Hindlimb muscle (tissue), 1 donor: ENCODE results near the gene FBXL7. TPM values are rescaled to one million over a fixed set of nuclear protein-coding genes. Genes with fewer than 3 reads are reported as not detected.

Experiments used
- DNase-seq: peaks from one replicate; pipeline ENCODE4 v3.0.0-alpha.2; 2013
- polyA plus RNA-seq: library from polyadenylated mRNA; unstranded; fragments of 120-200 nt; gene quantifications from one replicate; pipeline ENCODE4 v1.2.1, GENCODE V29; 2013; ENCODE audit not compliant: insufficient read length

FBXL7 gene
- polyA plus RNA-seq, 1 donor = 23.7 TPM

DNA sequence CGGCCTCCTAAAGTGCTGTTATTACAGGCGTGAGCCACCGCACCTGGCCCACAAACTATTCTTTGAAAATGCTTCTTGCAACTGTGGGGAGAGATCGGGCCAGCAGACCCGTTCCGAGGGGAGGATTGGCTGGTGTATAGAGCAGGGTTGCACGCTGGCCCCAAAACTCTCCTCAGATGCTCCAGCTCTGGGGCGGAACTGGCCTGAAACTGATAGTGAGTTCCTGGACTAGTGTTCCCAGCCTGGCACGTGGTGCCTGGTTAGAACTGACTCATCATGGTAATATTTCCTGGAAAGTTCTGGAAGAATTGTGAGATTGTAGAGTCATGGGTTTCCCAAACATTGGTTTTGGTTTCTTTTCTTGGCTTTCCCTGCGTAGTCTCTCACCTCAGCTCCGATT is 120.5 kb downstream of the FBXL7 start:
- no peak for DNase-seq

DNA sequence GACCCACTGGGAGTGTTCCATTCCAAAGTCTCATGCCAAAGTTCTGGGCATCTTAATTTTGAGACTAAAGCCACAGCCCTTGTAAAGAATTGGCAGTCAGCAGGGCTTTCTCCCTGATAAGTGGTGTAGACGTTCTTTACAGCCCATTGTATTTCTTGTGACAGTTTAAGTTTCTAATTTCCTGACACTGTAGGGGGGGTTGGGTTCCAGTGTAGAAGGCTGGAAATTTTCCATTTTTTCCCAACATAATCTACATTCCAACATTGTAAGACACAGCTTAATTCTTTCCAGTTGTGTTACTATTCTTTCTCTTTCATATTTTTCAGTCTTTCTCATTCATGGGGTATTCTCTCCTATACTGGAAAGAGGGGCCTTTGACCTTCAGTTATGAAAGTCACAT is 121.1 kb downstream of the FBXL7 start:
- DNase-seq = no peak

DNA sequence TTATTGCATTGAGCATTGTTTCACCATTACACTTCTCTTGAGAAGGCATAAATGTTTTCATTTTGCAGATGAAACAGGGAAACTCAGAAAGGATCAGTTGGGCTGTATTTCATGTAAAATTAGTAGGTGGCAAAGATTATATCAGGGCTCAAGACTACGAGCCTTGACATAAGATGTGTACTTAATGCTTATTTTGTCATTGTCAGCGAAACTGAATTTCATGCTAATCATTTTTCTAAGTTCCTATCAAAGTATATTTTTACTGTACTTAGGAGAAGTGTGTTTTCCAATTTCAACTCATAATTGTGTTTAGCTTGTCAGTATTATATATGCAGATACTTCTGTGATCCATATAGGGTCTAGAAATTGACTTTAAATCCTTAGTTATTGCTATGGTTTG is 123.8 kb downstream of the FBXL7 start:
- DNase-seq = no peak

DNA sequence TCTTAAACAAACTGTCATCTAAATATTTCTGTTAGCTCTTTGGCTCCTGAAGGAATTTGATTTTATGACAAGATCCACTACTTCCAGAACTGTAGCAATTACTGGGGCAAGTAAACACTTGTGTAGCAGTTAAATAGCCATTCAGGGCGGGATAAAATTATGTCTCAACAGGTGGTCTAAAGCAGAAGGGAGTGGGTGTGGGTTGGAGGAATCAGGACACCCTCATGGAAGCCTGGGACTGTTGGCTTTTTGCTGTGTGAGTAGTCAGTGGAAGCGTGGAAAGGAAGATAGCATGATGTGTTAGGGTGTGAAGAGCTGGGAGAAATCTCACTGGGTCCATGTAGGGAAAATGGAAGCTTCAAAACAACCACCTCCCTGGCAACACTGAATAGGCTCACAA is 127.1 kb downstream of the FBXL7 start:
- DNase-seq = no peak

DNA sequence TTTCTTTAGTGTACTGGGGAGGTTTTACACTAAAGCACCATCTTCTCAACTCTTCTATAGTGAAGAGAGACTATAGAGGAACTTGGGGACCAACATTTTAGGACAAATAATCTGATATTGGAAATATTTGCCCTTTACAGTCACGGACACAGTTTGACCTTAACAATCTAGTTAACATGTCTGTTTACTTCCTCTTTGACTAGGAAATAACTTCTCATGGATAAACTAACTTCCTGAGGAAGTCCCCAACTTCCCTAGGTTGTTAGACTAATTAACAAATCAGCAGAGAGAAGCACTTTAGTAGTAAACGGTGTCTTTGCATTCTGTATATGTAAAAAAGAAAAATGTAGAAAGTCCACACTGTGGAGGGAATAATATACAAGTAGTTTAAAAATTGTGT is 127.7 kb downstream of the FBXL7 start:
- no peak for DNase-seq

DNA sequence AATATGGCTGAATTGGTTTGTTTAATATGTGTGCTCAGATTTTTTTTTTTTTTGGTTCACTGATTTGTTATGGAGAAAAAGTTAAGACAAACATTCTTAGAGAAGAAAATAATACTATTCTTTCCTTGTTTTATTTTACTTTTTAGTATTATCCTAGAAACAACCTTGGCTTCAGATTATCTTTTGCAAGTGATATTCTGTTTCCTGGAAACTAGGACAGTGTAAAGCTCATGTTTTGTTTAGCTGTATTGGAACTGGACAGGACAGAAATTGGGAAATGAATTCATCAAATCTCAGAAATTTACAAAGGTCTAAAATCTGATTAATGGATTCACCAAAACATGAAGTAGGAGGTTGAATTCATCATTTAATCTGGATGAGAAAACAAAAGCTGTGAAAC is 130.5 kb downstream of the FBXL7 start:
- DNase-seq = no peak

DNA sequence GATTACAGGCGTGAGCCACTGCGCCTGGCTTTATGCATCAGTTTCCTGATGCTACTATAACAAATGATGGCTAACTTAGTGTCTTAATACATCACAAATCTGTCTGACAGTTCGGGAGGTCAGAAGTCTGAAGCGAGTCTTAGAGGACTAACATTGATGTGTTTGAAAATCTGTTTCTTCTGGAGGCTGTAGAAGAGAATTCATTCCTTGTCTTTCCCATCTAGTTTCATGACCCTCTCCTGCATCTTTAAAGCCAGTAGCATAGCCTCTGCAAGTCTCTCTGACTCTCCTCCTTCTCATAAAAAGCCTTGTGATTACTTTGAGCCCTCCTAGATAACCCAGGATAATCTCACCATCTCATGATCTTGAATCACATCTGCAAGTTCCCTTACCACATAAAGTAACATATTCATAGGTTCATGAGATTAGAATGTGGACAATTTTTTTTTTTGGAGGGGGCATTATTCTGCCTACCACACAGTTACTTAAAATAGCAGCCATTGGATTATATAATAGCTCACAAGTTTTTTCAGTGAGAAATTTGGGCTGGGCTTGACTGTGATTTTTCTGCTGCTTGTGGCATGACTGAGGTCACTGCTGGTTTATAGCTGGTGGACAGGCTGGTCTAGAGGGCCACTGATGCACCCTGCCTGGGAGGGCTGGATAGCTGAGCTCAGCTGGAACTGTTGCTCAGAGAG is 134.8 kb downstream of the FBXL7 start:
- DNase-seq = no peak

DNA sequence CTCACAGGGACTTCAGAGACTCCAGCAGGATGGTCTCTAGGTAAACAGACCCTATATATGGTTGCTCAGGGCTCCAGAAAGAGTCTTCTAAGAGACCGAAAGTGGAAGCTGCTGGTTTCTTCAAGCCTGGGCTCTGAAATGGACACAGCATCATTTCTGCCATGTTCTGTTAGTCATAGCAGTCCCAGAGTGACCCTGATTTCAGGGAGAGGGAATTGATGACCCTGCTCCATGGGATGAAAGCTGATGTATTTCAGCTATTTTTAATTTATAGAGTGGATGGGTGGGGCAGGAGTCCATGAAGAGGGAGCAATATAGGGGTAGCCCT is 135.3 kb downstream of the FBXL7 start:
- DNase-seq = no peak

DNA sequence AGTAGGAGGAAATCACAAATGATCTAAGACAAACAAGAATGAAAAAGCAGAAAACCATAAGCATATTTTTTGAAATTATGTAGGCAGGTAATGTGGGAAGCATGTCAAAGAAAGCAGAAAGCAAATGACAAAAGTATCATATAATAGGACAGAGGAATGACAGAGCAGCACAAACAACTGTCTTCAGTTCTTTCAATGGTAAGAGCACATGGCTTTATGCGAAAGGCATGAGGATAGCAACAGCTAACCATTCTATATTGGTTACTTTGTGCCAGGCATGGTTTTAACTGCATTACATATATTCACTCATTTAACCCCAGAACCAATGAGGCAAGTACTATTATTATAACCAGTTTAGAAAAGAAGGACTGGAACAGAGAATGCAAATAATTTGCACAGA is 137.4 kb downstream of the FBXL7 start:
- DNase-seq = no peak

DNA sequence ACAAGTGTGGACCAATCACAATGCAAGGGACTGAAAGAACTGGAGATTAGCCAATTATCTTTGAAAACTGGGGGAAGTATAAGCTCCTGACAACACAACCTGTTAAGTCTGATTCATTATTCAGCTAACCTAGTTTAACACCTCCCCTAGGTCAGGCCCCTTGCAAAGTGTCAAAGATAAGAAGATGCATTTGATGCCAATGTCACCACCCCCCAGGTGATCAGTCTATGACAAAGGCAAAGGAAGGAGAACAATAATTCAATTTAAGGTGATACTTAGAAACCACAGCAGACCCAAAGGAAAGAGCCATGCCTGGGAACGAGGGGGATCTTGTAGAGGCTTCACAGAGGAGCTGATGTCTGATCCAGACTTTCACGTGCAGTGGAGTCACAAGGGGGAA is 137.9 kb downstream of the FBXL7 start:
- DNase-seq = no peak

DNA sequence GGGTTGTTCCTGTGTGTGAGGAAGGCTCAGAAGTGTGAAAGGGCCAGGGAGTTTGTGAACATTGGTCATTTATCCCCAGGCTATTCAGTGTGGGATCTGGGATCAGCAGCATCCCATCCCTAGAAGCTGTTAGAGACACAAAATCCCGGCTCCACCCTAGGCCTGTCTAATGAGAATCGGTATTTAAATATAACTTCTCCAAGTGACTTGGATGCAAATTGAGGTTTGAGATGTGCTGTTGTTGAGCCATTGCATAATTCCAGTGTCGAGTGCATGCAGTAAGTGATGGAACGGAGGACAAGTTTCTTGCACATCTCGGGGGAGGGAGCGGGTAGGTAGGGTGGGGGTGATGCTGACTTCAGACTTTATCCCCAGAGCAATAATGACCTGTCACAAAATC is 138.3 kb downstream of the FBXL7 start:
- DNase-seq = no peak

DNA sequence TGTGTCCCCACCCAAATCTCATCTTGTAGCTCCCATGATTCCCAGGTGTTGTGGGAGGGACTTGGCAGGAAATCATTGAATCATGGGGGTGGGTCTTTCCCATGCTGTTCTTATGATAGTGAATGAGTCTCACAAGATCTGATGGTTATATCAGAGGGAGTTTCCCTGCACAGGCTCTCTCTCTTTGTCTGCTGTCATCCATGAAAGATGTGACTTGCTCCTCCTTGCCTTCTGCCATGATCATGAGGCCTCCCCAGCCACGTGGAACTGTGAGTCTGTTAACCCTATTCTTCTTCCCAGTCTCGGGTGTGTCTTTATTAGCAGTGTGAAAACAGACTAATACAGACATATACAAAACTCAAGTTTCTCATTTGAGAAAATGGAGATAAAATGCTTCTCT is 139.3 kb downstream of the FBXL7 start:
- DNase-seq = no peak

DNA sequence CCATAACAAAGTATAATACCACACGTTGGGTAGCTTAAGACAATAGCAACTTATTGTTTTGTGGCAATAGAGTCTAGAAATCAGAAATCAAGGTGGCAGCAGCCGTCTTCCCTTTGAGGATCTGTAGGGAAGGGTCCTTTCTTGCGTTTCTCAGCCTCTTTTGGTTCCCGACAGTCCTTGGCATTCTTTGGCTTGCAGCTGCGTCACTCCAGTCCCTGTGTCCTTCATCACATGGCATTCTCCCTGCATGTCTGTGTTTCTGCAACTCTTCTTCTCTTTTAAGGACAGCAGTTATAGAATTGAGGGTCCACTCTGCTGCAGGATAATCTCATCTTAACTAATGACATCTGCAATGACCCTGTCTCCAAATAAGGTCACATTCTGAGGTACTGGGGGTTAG is 140.1 kb downstream of the FBXL7 start:
- DNase-seq = no peak

DNA sequence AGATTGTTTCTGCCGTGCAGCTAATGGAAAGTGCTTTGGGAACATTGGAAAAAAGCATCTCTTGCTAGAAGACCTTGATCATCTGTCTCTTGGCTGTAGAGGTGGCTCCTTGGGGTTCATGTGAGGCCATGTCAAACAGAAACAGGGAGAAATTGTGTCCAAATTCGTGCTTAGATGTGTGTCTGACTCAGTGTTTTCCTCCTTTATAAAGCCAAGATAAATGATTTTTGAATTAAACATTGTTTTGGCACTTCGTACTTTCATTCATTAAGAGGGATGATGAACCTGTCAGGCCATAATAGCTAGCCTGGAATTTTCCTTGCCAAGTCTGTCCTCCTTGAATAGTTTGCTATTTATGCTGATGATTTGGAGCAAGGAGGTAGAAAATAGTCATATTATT is 143.8 kb downstream of the FBXL7 start:
- no peak for DNase-seq

DNA sequence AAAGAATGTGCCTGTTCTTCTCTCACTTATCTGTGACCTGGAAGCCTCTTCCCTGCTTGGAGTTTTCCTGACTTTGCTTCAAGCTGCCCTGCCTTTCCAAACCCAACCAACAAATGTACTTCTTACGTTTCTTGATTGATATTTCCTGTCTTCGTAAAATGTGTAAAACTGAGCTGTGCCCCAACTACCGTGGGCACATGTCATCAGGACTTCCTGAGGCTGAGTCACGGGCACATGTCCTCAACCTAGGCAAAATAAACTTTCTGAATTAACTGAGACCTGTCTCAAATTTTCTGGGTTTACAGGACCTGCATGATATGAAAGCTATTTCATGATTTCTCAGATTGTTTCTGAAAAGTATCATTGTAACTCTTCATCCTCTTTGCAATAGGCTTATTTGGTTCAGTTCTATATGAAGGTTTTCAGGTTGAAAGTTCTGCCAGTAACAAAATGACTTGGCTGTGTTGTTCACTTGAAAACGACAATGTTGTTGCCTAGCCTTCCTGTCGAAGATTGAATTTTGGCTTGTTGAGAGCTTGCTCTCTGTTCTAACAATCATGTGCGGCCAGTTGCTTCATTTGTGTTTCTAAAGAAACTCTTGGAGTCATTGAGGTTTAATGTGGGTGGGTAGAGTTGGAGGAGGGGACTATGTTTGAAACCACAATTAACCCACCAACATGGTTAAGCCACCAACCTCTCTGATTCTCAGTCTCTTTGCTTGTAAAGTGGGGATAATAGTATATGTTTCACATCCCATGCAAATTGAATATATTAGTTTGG is 145.6 kb downstream of the FBXL7 start:
- no peak for DNase-seq

DNA sequence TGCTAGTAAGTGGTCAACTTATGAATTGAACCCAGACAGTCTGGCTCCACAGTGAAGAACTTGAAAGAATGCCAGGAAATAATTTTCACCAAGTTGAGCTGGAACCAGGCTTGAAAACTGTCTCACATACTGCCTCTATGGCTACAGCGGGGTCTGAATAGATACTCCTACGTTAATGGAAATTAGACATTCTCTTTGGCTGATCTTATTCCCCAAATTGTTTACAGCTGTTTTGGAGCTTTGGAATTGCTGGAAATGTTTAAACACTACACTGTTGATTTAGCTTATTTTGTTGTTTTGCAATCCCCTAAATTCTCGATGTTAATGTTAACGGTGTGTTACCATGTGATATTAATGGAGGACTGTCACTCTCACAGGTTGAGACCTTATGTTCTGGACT is 146.4 kb downstream of the FBXL7 start:
- DNase-seq = peak; percentile 45

DNA sequence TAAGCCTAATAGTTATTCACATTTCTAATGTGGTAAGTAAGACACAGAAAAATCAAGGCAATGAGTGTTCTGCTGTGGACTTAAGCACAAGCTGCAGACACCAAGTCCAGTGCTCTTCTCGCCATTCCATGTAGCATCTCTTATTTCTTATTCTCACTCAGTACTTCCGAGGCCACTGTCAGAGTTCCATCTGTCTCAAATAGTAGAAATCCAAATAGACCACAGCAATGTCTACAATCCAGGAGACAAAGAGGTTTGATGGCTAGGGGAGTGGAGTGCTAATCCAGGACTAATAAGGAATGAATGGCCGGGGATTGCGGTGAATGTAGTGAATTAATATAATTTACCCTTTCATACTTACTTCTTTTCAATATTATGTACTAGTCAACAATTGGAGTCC is 147.3 kb downstream of the FBXL7 start:
- no peak for DNase-seq

DNA sequence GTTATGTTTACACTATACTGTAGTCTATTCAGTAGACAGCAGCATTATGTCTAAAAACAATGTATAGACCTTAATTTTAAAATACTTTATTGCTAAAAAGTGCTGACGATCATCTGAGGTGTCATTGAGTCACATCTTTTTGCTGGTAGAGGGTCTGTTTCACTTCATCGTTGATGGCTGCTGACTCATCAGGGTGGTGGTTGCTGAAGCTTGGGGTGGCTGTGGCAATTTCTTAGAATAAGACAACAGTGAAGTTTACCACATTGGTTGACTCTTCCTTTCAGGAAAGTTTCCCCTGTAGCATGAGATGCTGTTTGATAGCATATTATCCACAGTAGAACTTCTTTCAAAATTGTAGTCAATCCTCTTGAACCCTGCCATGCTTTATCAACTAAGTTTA is 150.3 kb downstream of the FBXL7 start:
- DNase-seq = no peak

DNA sequence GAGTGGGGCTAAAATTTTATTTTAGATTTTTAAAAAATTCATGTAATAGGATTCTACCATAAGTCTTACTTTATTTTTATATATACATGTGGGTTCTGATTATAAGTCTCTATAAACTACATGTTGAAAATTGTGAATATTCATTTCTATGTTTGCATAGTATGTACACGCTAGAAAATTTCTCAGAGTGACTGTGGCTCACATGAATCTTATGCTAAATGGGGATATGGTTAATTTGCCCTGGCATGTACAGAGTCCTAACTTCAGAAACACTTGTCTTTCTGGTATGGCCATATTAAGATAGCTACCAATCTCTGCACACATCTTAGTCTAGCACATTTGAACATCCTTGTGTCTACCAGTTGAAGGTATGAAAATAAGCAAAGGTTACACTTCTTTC is 154.8 kb downstream of the FBXL7 start:
- DNase-seq = no peak

DNA sequence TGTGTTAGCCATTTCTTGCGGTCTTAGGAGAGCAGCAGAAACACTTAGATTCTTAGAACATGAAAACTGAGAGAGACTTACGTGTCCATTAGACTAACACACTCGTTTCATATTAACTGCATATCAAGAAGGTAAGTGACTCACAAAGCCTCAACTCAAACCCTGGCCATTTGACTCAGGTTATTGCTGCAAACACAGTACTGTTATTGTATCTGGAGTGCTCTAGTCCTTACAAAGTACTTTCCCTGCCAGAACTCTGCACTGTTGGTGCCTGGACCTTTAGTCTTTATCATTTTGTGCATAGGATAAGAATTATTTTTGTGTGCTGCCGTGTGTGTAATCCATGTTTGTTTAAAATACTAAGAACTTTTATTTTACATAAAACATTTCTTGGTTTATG is 155.7 kb downstream of the FBXL7 start:
- DNase-seq = no peak

DNA sequence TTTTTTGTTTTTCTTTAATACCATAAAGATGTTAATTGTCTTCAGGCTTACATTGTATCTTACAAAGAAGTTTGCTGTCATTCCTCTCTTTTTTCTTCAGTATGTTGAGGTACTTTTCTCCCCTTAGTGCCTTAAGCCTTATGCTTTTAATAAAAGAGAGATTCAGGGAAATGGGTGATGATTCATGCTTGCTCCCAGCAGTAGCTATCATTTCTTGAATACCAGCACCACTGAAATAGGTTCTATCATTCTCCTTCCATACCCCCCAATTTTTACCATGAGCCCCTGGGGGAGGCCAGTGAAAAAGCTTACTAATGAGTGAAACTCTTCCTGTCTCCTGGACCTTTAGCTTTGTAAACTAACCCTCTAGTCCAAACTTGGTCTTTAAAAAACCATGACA is 165.0 kb downstream of the FBXL7 start:
- DNase-seq = no peak

DNA sequence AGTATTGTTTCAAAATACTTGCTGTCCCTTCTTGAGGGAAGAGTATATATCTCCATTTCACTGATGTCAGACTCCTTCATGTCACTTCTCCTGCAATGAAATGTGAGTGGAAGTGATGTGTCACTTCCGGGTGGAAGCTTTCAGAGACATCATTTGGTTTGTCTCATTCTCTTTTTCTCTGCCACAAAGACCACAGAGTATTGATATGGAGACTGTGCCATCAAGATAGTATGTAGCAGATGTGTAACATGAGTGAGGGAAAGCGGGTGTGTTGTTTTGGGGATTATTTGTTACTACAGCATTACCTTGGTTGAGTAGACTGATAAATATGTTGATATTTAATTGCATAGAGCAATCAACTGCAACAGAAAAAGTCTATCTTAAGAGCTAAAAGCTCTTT is 169.8 kb downstream of the FBXL7 start:
- DNase-seq = no peak

DNA sequence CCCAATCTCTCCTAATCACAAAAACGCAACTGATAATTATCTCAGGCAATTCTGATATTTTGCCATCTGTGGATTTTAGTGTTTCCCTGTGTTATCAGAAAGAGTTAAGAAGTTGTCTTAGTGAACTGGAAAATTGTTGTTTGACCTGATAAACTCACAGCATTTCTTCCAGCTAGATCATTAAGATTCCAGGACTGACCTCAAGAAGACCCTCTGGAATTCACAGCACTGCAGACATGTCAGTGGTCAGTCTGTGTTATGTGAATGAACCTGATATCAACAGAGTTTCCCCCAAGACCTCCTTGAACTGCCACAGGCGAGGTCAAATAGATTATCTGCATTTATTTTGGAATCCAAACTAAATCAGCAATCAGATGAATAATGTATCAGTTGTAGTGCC is 174.7 kb downstream of the FBXL7 start:
- no peak for DNase-seq

DNA sequence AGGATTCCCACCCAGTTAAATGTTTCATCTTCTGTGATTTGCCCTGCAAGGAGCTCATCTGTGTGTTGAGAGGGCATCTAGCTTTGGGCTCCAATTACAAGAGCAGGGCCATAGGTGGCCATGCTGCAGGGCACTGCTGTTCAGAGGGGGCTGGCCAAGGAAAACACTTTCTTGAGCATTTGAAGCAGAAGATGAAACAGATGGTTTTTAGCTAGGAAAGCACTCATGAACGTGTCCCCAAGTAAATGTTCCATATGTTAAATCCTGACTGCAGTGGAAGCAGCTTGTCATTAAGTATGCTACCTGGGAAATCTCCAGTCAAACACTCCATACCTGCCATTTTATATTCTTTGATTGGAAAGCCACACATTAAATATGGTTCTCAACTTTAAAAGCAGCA is 176.6 kb downstream of the FBXL7 start:
- no peak for DNase-seq

DNA sequence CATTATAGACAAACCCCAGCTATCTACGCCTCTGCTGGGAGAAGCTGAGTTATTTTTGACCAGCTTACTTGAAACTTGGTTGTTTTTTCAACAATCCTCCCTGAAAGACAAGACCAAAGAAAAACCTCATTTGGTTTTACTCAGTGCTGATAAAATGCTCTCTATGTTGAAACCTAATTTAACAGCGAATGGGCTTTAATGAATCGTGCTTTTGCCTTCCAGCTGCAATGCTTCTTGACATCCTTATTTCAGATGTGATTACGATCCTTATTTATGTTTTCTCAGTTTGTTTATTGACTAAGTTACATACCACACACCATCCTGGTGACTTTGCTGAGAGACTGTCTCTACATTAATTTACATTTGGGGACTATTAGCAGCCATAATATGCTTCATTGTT is 179.2 kb downstream of the FBXL7 start:
- no peak for DNase-seq
